ENCODE results near the gene ATP7B. TPM values are rescaled to one million over a fixed set of nuclear protein-coding genes. Genes with fewer than 3 reads are reported as not detected.

The ATP7B gene
- total and polyA plus RNA-seq, 2 experiments from 2014 or later, result 2.2 to 12.8 TPM

DNA sequence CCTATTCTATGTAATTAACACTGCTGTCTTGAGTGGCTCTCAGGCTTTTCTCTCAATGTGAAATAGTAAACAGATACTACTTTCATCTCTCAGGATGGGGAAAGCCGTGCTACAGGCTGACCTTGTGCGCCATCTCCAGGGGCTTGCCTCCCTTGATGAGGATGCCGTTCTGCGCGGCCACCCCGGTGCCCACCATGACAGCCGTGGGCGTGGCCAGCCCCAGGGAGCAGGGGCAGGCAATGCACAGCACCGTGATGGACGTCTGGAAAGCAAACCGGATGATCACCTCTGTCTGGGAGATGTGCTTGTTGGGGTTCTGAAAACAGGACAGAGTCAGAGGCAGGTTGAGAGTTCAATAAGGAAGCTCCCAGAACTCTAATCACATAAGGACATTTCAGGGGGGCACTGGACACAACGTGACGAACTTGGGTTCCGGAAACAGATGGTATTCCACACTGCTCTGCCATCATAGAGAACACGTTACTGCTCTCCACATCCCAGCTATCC, 65.0 kb downstream of the ATP7B start (continued):
- TF ChIP-seq, protein P1, sequence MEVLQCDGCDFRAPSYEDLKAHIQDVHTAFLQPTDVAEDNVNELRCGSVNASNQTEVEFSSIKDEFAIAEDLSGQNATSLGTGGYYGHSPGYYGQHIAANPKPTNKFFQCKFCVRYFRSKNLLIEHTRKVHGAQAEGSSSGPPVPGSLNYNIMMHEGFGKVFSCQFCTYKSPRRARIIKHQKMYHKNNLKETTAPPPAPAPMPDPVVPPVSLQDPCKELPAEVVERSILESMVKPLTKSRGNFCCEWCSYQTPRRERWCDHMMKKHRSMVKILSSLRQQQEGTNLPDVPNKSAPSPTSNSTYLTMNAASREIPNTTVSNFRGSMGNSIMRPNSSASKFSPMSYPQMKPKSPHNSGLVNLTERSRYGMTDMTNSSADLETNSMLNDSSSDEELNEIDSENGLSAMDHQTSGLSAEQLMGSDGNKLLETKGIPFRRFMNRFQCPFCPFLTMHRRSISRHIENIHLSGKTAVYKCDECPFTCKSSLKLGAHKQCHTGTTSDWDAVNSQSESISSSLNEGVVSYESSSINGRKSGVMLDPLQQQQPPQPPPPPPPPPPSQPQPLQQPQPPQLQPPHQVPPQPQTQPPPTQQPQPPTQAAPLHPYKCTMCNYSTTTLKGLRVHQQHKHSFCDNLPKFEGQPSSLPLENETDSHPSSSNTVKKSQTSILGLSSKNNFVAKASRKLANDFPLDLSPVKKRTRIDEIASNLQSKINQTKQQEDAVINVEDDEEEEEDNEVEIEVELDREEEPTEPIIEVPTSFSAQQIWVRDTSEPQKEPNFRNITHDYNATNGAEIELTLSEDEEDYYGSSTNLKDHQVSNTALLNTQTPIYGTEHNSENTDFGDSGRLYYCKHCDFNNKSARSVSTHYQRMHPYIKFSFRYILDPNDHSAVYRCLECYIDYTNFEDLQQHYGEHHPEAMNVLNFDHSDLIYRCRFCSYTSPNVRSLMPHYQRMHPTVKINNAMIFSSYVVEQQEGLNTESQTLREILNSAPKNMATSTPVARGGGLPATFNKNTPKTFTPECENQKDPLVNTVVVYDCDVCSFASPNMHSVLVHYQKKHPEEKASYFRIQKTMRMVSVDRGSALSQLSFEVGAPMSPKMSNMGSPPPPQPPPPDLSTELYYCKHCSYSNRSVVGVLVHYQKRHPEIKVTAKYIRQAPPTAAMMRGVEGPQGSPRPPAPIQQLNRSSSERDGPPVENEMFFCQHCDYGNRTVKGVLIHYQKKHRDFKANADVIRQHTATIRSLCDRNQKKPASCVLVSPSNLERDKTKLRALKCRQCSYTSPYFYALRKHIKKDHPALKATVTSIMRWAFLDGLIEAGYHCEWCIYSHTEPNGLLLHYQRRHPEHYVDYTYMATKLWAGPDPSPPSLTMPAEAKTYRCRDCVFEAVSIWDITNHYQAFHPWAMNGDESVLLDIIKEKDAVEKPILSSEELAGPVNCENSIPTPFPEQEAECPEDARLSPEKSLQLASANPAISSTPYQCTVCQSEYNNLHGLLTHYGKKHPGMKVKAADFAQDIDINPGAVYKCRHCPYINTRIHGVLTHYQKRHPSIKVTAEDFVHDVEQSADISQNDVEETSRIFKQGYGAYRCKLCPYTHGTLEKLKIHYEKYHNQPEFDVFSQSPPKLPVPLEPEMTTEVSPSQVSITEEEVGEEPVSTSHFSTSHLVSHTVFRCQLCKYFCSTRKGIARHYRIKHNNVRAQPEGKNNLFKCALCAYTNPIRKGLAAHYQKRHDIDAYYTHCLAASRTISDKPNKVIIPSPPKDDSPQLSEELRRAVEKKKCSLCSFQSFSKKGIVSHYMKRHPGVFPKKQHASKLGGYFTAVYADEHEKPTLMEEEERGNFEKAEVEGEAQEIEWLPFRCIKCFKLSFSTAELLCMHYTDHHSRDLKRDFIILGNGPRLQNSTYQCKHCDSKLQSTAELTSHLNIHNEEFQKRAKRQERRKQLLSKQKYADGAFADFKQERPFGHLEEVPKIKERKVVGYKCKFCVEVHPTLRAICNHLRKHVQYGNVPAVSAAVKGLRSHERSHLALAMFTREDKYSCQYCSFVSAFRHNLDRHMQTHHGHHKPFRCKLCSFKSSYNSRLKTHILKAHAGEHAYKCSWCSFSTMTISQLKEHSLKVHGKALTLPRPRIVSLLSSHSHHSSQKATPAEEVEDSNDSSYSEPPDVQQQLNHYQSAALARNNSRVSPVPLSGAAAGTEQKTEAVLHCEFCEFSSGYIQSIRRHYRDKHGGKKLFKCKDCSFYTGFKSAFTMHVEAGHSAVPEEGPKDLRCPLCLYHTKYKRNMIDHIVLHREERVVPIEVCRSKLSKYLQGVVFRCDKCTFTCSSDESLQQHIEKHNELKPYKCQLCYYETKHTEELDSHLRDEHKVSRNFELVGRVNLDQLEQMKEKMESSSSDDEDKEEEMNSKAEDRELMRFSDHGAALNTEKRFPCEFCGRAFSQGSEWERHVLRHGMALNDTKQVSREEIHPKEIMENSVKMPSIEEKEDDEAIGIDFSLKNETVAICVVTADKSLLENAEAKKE (CRISPR knock-in tag; IDR thresholded peaks at IDR 0.05), result no peak
- TF ChIP-seq EZH2 (IDR thresholded peaks at IDR 0.05; ENCODE audit: low read depth, unreplicated experiment) (no peak), ZNF331 (CRISPR knock-in tag; IDR thresholded peaks at IDR 0.05; ENCODE audit: low read depth) (no peak), CREB1 (CRISPR knock-in tag; IDR thresholded peaks at IDR 0.05; ENCODE audit: low read depth) (no peak), EZH2phosphoT487 (IDR thresholded peaks at IDR 0.05; ENCODE audit: unreplicated experiment) (no peak), POLR2AphosphoS5 (IDR thresholded peaks at IDR 0.05; ENCODE audit: low read depth) (no peak), CTCF (conservative IDR thresholded peaks at IDR 0.05; ENCODE audit: low read depth in 2 of 2) (no peak), JUNB (IDR thresholded peaks at IDR 0.05; ENCODE audit: unreplicated experiment) (no peak), ZNF114 (CRISPR knock-in tag; IDR thresholded peaks at IDR 0.05) (no peak)
- TF ChIP-seq, protein P2, sequence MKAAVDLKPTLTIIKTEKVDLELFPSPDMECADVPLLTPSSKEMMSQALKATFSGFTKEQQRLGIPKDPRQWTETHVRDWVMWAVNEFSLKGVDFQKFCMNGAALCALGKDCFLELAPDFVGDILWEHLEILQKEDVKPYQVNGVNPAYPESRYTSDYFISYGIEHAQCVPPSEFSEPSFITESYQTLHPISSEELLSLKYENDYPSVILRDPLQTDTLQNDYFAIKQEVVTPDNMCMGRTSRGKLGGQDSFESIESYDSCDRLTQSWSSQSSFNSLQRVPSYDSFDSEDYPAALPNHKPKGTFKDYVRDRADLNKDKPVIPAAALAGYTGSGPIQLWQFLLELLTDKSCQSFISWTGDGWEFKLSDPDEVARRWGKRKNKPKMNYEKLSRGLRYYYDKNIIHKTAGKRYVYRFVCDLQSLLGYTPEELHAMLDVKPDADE (IDR thresholded peaks at IDR 0.05), result no peak
